Right atrium auricular region (tissue), 2 donors: Measurements from ENCODE around the gene PELI1. TPM values are rescaled to one million over a fixed set of nuclear protein-coding genes. Genes with fewer than 3 reads are reported as not detected.

Experiments
- DNase-seq: peaks from one replicate; pipeline ENCODE4 v3.0.0-alpha.2; 2019; ENCODE audit warnings: low spot score
- H3K27ac ChIP-seq, 2 donors: fragments of 200-600 bp; sonication (generic); 1 replicate in 1 of 2; 2 replicates in 1 of 2; pipeline ENCODE4 v1.5.1; 2016 to 2019
- H3K27me3 ChIP-seq, 2 donors: fragments of 200-600 bp; sonication (generic); one replicate each; pipeline versions ENCODE4 v1.5.1 to v1.6.0; 2017 to 2019
- H3K36me3 ChIP-seq: fragments of 200-600 bp; sonication (generic); one replicate; pipeline ENCODE4 v1.5.1; 2016
- H3K4me1 ChIP-seq, 2 donors: fragments of 200-600 bp; sonication (generic); one replicate each; pipeline versions ENCODE4 v1.5.1 to v1.6.0; 2017 to 2019
- H3K4me3 ChIP-seq, 2 donors: fragments of 200-600 bp; sonication (generic); 1 replicate in 1 of 2; 2 replicates in 1 of 2; pipeline ENCODE4 v1.5.1; 2017 to 2019; ENCODE audit warnings: mild to moderate bottlenecking in 1 of 2, moderate library complexity in 1 of 2
- H3K9me3 ChIP-seq, 2 donors: fragments of 200-600 bp; sonication (generic); one replicate each; pipeline ENCODE4 v1.5.1; 2019
- total RNA-seq, 2 donors: library from RNA; depleted of rRNA; stranded (reverse); fragments of >200 nt; gene quantifications; one replicate each; pipeline ENCODE4 v1.1.0, GENCODE V29; 2016
- TF ChIP-seq, protein P1 (sequence below), 2 donors: fragments of 200-600 bp; sonication (generic); IDR thresholded peaks; one replicate each; pipeline ENCODE4 v1.5.1; 2019; ENCODE audit warnings: antibody characterized with exemption in 2 of 2

The PELI1 gene
- total RNA-seq, 2 donors from 2014 or later, result 10.3 to 10.9 TPM

DNA sequence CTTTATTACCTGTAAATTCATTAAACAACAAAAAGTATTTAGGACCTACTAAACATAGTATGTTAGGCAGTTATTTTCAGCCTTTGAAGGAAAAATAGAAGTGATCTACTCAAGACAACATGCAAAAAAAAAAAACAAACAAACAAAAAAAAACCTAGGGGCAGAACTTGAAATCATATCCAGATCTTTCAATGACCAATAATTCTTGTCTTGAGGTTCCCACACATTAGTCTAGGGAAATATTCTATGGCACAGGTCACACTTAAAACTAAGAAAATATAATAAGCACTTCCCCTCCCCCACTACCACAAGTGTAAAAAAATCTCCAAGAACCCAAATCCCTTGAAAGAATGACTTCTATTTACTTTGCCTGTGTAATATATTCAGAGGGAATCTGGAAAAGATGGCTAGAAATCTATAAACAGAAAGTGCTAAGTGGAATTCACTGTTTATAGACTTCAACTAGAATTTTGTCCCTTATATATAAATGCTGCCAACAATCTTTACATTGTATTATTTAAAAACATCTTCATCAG is 3.5 kb downstream of the PELI1 start:
- TF ChIP-seq, protein P1, sequence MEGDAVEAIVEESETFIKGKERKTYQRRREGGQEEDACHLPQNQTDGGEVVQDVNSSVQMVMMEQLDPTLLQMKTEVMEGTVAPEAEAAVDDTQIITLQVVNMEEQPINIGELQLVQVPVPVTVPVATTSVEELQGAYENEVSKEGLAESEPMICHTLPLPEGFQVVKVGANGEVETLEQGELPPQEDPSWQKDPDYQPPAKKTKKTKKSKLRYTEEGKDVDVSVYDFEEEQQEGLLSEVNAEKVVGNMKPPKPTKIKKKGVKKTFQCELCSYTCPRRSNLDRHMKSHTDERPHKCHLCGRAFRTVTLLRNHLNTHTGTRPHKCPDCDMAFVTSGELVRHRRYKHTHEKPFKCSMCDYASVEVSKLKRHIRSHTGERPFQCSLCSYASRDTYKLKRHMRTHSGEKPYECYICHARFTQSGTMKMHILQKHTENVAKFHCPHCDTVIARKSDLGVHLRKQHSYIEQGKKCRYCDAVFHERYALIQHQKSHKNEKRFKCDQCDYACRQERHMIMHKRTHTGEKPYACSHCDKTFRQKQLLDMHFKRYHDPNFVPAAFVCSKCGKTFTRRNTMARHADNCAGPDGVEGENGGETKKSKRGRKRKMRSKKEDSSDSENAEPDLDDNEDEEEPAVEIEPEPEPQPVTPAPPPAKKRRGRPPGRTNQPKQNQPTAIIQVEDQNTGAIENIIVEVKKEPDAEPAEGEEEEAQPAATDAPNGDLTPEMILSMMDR (IDR thresholded peaks at IDR 0.05), result no peak
- no peaks in the 10 kb centered on the region for H3K36me3 ChIP-seq
- no peaks in the 10 kb centered on the region for H3K9me3 ChIP-seq
- H3K4me3 ChIP-seq, result no peak overlapping the region
- DNase-seq, result no peak
- peaks cover 0 to 17% of the 10 kb centered on the region in 2 donors for H3K4me1 ChIP-seq
- H3K27me3 ChIP-seq, result no peaks in the 10 kb centered on the region
- peak overlapping the region in 1 of 2 donors; percentile 99 for H3K27ac ChIP-seq

DNA sequence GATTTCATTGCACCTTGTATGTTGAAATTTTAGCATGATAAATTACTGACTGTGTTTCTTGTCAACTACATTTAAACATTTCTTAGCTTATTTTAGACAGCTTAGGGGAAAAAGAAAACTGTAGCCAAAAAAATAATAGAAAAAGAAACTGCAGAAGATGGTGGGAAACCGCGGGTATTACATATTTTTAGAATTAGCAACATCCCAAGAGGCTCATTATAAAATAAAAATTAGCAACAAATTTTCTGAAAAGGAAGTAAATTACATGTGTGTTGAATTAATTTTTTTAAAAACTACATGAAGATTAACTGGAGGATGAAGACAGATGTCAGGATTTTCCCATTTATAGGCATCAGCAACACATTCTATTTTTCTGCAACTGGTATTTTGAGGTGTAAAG is 4.3 kb downstream of the PELI1 start:
- TF ChIP-seq, protein P1 (IDR thresholded peaks at IDR 0.05), result no peak
- H3K4me1 ChIP-seq, result peaks cover 0 to 24% of the 10 kb centered on the region in 2 donors
- no peak for DNase-seq
- peak overlapping the region; percentile 19 to 22 for H3K27ac ChIP-seq
- no peak overlapping the region for H3K4me3 ChIP-seq
- no peaks in the 10 kb centered on the region for H3K27me3 ChIP-seq
- H3K9me3 ChIP-seq, result no peaks in the 10 kb centered on the region
- H3K36me3 ChIP-seq, result no peaks in the 10 kb centered on the region

DNA sequence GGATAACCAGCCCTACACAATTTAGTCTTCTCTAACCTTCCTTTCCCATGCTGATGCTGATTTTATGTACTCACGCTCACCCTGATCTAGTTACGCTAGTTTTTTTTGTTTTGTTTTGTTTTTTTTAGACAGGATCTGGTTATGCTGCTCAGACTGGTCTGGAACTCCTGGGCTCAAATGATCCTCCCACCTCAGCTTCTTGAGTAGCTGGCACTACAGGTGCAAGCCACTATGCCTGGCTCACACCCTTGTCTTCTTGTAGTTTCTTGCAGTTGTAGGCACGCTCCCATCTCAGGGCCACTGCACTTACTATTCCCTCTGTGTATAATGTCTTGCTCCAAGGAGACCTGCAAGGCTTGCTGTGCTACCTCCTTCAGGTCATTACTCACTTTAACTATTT is 6.2 kb downstream of the PELI1 start:
- Histone ChIP-seq H3K9me3 (no peaks in the 10 kb centered on the region), H3K36me3 (no peaks in the 10 kb centered on the region), H3K27me3 (no peaks in the 10 kb centered on the region), H3K4me1 (peaks cover 0 to 27% of the 10 kb centered on the region in 2 donors), H3K27ac (no peak overlapping the region), H3K4me3 (no peak overlapping the region)
- TF ChIP-seq, protein P1 (IDR thresholded peaks at IDR 0.05), result no peak
- DNase-seq, result no peak

DNA sequence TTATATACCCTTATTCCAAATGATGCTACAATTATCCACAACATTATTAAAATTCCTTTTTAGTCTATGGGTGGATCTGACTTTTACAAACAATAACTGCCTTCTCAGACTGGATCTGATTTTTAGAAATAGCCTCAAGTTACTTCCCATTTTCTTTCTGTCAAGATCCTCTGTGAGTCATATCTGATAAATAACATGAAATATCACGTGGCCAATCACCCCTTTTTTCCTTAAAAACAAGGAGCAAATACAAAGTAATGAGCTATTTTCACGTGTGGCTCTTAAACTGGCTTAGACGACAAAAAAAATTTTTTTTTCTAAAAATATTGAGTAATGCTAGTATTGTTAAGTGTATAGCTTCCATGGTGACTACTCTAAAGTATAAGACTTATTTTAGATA is 6.7 kb downstream of the PELI1 start:
- TF ChIP-seq, protein P1 (IDR thresholded peaks at IDR 0.05), result no peak
- no peak for DNase-seq
- H3K4me1 ChIP-seq, result peaks cover 0 to 27% of the 10 kb centered on the region in 2 donors

DNA sequence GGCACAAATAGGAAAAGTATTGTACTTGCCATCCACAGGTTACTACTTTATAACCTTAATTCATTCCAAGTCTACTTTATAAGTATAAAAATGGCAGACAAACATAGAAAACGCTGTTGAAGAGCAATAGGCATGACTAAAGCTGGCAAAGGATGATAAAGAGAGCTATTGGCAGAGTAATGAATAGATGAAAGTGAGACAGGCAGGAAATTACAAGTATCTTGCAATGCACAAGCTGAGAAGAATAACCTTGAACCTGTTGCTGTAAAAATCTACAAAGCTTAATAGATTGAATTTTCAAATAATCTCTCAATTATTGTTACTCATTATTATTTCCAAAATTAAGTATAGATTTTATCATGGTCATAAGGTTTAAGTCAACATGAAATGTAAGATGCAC is 8.8 kb downstream of the PELI1 start:
- Histone ChIP-seq H3K36me3 (no peaks in the 10 kb centered on the region), H3K27me3 (no peaks in the 10 kb centered on the region), H3K9me3 (no peaks in the 10 kb centered on the region), H3K27ac (no peak overlapping the region), H3K4me3 (no peak overlapping the region), H3K4me1 (peaks cover 0 to 27% of the 10 kb centered on the region in 2 donors)
- TF ChIP-seq, protein P1 (IDR thresholded peaks at IDR 0.05), result no peak
- DNase-seq, result no peak

More for the DNA sequence above, 6.7 kb downstream of the PELI1 start:
- no peaks in the 10 kb centered on the region for H3K9me3 ChIP-seq
- H3K36me3 ChIP-seq, result no peaks in the 10 kb centered on the region
- no peak overlapping the region for H3K27ac ChIP-seq
- no peaks in the 10 kb centered on the region for H3K27me3 ChIP-seq
- H3K4me3 ChIP-seq, result no peak overlapping the region

DNA sequence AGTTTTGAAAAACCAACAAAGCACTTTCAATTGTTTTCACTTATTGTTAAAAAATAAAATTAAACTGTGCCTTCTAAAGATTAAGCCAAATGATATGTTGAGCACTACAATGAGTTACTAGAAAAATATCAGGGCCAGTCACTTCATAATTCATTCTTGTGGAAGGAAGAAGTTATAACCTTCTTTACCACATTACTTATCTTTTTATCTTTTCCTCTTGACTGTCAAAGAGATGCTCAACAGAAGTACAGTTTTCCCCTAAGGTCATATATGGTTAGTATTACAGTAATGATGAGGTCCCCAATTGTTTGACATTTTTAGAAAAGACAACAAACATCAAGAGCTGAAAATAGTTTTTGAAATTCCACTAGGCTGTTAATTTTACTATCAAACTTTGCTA is 9.4 kb downstream of the PELI1 start:
- no peaks in the 10 kb centered on the region for H3K9me3 ChIP-seq
- H3K27ac ChIP-seq, result no peak overlapping the region
- H3K4me1 ChIP-seq, result peaks cover 0 to 23% of the 10 kb centered on the region in 2 donors

More for the DNA sequence above, 9.4 kb downstream of the PELI1 start:
- no peak for DNase-seq
- Histone ChIP-seq H3K36me3 (no peaks in the 10 kb centered on the region), H3K4me3 (no peak overlapping the region), H3K27me3 (no peaks in the 10 kb centered on the region)
- TF ChIP-seq, protein P1 (IDR thresholded peaks at IDR 0.05), result no peak
